GM10248 (cell line): ENCODE data around the gene BRCA2.

Experiments
- CTCF ChIA-PET: fragments of 300-600 bp; sonication (Branson Sonifier 250); formaldehyde crosslinking; extraction: SDS; loops from one replicate; lab custom pipeline; 2021; ENCODE audit warnings: antibody characterized with exemption; lab: Yijun Ruan, JAX
- POLR2A ChIA-PET: fragments of 350-650 bp; sonication (Branson Sonifier 250); formaldehyde crosslinking; extraction: SDS; loops from one replicate; lab custom pipeline; 2020; ENCODE audit warnings: antibody characterized with exemption; lab: Yijun Ruan, JAX
- DNase-seq: peaks from one replicate; pipeline ENCODE4 v3.0.0; 2012; ENCODE audit errors: extremely low spot score
- CTCF ChIP-seq: IDR thresholded peaks from 2 replicates; pipeline ENCODE4 v1.5.1; 2012; ENCODE audit warnings: mild to moderate bottlenecking, low read depth; ENCODE audit errors: extremely low read depth, missing control alignments, control extremely low read depth

The BRCA2 gene

GRCh38 chr13:32427852-32428580, 112.7 kb downstream of the BRCA2 start, which contains the start of gene N4BP2L1:
Gene N4BP2L1 (minus strand): TSS chr13:32428130. CDS start chr13:32428082, 48 bp downstream.
- no peak for TF ChIP-seq CTCF
- POLR2A ChIA-PET: interaction anchor here (0.5 to 1.9 kb wide), 7 partner anchors 9 to 1116 kb away, joined by 3 to 9 read pairs (median 4); partner anchors contain the start of genes BRCA2 and ZAR1L
- CTCF ChIA-PET: interaction anchor here (0.8 to 3.4 kb wide), 7 partner anchors 13 to 518 kb away, joined by 3 to 25 read pairs (median 3); no protein-coding TSS in a partner anchor
- DNase-seq: peak; percentile 90

GRCh38 chr13:32428581-32429432, 113.5 kb downstream of the BRCA2 start:
- POLR2A ChIA-PET: interaction anchor here (0.5 to 1.9 kb wide), 6 partner anchors 10 to 1115 kb away, joined by 3 to 9 read pairs (median 4); partner anchors contain the start of genes BRCA2 and ZAR1L
- CTCF ChIA-PET: interaction anchor here (0.8 to 3.4 kb wide), 6 partner anchors 12 to 519 kb away, joined by 3 to 25 read pairs (median 4); no protein-coding TSS in a partner anchor
- no peak for TF ChIP-seq CTCF
- DNase-seq: no peak

DNA sequence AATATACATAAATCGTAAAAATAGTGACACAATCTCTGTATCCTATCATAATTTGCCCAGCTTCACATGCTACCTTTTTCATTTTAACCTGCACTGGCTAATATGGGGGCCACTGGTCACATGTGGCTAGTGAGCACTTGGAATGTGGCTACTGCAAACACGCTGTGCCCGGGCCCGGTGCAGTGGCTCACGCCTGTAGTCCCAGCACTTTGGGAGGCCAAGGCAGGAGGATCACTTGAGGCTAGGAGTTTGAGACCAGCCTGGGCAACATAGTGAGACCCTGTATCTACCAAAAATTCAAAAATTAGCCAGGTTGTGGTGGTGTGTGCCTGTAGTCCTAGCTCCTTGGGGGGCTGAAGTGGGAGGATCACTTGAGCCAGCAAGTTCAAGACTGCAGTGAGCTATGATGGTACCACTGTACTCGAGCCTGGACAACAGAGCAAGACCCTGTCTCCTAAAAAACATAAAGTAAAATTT, 114.2 kb downstream of the BRCA2 start:
- ChIA-PET POLR2A (no interaction called here), CTCF (interaction anchor here (1.2 to 3.4 kb wide), 3 partner anchors 11 to 47 kb away, joined by 4 to 25 read pairs (median 7); no protein-coding TSS in a partner anchor)
- no peak for DNase-seq
- TF ChIP-seq CTCF: no peak

DNA sequence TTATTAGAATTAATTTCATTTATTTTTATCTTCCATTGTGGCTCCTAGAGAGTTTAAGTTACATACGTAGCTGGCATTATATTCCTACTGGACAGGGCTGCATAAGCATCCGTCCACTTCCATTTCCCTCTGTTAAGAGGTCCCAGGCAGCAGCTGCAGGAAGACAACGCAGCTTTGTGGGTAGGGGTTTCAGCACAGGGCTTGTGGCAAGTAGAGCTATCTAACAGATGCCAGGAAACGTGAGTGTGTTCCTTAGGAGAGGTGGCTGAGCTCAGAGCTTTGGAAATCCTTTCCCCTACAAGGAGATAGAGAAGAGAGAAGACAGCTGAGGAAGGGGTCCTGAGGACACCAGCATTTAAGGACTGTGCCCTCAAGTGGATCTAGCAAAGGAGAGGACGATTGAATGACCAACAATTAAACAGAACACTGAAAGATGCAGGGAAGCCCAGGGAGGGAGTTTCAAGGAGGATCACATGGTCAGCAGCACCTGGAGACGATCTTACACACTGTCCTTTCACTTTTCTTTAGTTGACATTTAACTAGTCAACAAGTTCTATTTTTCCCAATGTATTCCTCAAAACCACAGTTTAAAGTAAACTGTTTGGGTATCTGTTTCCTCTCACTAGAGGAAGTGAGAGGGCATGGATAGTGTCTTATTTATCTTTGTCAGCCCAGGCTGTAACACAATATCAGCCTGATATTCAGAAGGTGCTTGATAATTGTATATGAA, 114.9 kb downstream of the BRCA2 start:
- ChIA-PET POLR2A (no interaction called here), CTCF (interaction anchor here (1.2 to 3.4 kb wide), 2 partner anchors 11 to 48 kb away, joined by 4 to 25 read pairs; no protein-coding TSS in a partner anchor)
- no peak for TF ChIP-seq CTCF
- no peak for DNase-seq

DNA sequence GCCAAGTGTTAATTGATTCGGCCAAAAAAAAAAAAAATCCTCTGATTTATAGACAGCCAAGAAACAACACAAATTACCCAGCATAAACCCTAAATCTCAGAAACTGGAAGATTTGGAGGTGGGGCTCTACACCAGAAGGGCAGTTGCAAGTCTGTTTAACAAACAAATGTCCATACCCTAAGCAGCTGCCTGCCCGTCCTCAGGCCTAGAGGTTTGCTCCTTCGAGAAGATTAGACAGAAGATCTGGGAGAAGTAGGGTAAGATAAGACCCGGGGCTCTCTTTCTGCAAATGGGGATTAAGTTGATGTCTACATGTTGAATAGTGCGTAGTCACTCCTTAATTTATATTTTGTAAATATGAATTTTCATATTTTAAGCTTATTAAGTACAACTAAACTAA, 116.1 kb downstream of the BRCA2 start:
- CTCF ChIA-PET: interaction anchor here (1.0 kb wide), 1 partner anchor 14 kb away, joined by 3 read pairs; no protein-coding TSS in a partner anchor
- DNase-seq: no peak
- POLR2A ChIA-PET: no interaction called here
- no peak for TF ChIP-seq CTCF
